K562 (cell line): ENCODE measurements around the gene ZNF488. TPM values are rescaled to one million over a fixed set of nuclear protein-coding genes. Genes with fewer than 3 reads are reported as not detected.

Experiments used
- CBX3 ChIP-seq, 2 experiments: IDR thresholded peaks; 1 replicate in 1 of 2; 2 replicates in 1 of 2; pipeline ENCODE4 v1.6.1; 2012; ENCODE audit warnings: inconsistent platforms in 2 of 2, low read length in 2 of 2, borderline replicate concordance in 1 of 2, control low read depth in 1 of 2
- HNRNPLL ChIP-seq: fragments of 200-400 bp; formaldehyde crosslinking; IDR thresholded peaks from 2 replicates; pipeline ENCODE4 v1.6.1; 2017; ENCODE audit warnings: low read length, low read depth, mild to moderate bottlenecking; ENCODE audit not compliant: poor library complexity, severe bottlenecking
- HSF4 ChIP-seq: fragments of 250-450 bp; sonication (Bioruptor Pico); IDR thresholded peaks from 2 replicates; pipeline ENCODE4 v2.1.2; 2022; ENCODE audit warnings: mild to moderate bottlenecking, moderate library complexity, borderline replicate concordance
- KLF16 ChIP-seq: IDR thresholded peaks from 2 replicates; pipeline ENCODE4 v1.6.1; 2016; ENCODE audit warnings: antibody characterized with exemption
- NCOA1 ChIP-seq: fragments of 450-650 bp; IDR thresholded peaks from 2 replicates; pipeline ENCODE4 v1.6.1; 2016; ENCODE audit warnings: low read depth
- NCOA2 ChIP-seq, 2 experiments: fragments of 450-650 bp; IDR thresholded peaks; 2 replicates each; pipeline ENCODE4 v1.6.1; 2018; ENCODE audit warnings: mild to moderate bottlenecking in 2 of 2, moderate library complexity in 1 of 2; ENCODE audit not compliant: partially characterized antibody in 2 of 2
- NCOA4 ChIP-seq: fragments of 450-650 bp; IDR thresholded peaks from 2 replicates; pipeline ENCODE4 v1.6.1; 2018; ENCODE audit warnings: mild to moderate bottlenecking; ENCODE audit not compliant: partially characterized antibody
- NELFE ChIP-seq: IDR thresholded peaks from 2 replicates; pipeline ENCODE4 v1.6.1; 2011; ENCODE audit warnings: mild to moderate bottlenecking; ENCODE audit not compliant: insufficient read depth, insufficient read length
- NR2F6 ChIP-seq: fragments of 450-650 bp; formaldehyde crosslinking; IDR thresholded peaks from 2 replicates; pipeline ENCODE4 v1.4.0; 2020; ENCODE audit warnings: mild to moderate bottlenecking
- POLR2A ChIP-seq: fragments of 450-650 bp; conservative IDR thresholded peaks from 2 replicates; pipeline ENCODE4 v1.6.1; 2016
- POLR3G ChIP-seq: IDR thresholded peaks from 2 replicates; pipeline ENCODE4 v1.6.1; 2011; ENCODE audit not compliant: insufficient read length, insufficient replicate concordance; ENCODE audit errors: extremely low read depth
- PTBP1 ChIP-seq: fragments of 200-400 bp; formaldehyde crosslinking; IDR thresholded peaks from 2 replicates; pipeline ENCODE4 v1.6.1; 2017; ENCODE audit warnings: low read depth, low read length
- RBM25 ChIP-seq: fragments of 200-400 bp; formaldehyde crosslinking; IDR thresholded peaks from 2 replicates; pipeline ENCODE4 v1.6.1; 2018; ENCODE audit warnings: low read length, low read depth, moderate library complexity; ENCODE audit not compliant: severe bottlenecking
- RNF2 ChIP-seq: sonication (generic); IDR thresholded peaks from 2 replicates; pipeline ENCODE4 v1.6.1; 2016
- SMARCE1 ChIP-seq: fragments of 450-650 bp; IDR thresholded peaks from 2 replicates; pipeline ENCODE4 v1.7.1; 2016; ENCODE audit warnings: mild to moderate bottlenecking
- STAT5B ChIP-seq: fragments of 250-450 bp; sonication (Bioruptor Pico); IDR thresholded peaks from 2 replicates; pipeline ENCODE4 v1.8.0; 2021; ENCODE audit warnings: mild to moderate bottlenecking, inconsistent platforms
- ZFP1 ChIP-seq: fragments of 450-650 bp; formaldehyde crosslinking; IDR thresholded peaks from 2 replicates; pipeline ENCODE4 v1.4.0; 2020; ENCODE audit warnings: mild to moderate bottlenecking, mixed read lengths
- ZNF133 ChIP-seq: fragments of 250-450 bp; sonication (Bioruptor Pico); IDR thresholded peaks from 2 replicates; pipeline ENCODE4 v1.4.0; 2020; ENCODE audit warnings: mild to moderate bottlenecking
- ZNF174 ChIP-seq: fragments of 250-450 bp; sonication (Bioruptor Pico); IDR thresholded peaks from 2 replicates; pipeline ENCODE4 v1.4.0; 2020; ENCODE audit warnings: mild to moderate bottlenecking
- ZNF311 ChIP-seq: fragments of 250-450 bp; sonication (Bioruptor Pico); IDR thresholded peaks from 2 replicates; pipeline ENCODE4 v1.4.0; 2020; ENCODE audit warnings: mild to moderate bottlenecking, moderate library complexity
- ZNF41 ChIP-seq: fragments of 250-450 bp; sonication (Bioruptor Pico); conservative IDR thresholded peaks from 2 replicates; pipeline ENCODE4 v1.4.0; 2020; ENCODE audit warnings: mild to moderate bottlenecking
- polyA plus RNA-seq, 8 experiments: library from polyadenylated mRNA; depleted of rRNA in 4 of 8; stranded (reverse) in 5 of 8; unstranded in 3 of 8; fragments of >200 nt; fragmentation: Nextera tagmentation in 2 of 8; fragmentation: Illumina TruSeq in 1 of 8; extraction: Ambion mirVana in 2 of 8; extraction: Trizol in 1 of 8; gene quantifications; 2 replicates each; pipeline versions ENCODE4 v1.2.1 to v1.2.3, GENCODE V29; 2011 to 2014; ENCODE audit warnings: inconsistent platforms in 1 of 8, missing spikeins in 1 of 8
- total RNA-seq, 7 experiments: library from RNA; depleted of rRNA in 6 of 7; stranded (reverse); fragments of >200 nt in 6 of 7; fragmentation: Illumina TruSeq in 2 of 7; extraction: Trizol in 2 of 7; gene quantifications; 2 replicates each; pipeline versions ENCODE4 v1.2.1 to v1.2.3, GENCODE V29; 2011 to 2021; ENCODE audit warnings: low replicate concordance in 1 of 7
- TF ChIP-seq, protein P1 (sequence below): fragments of 250-450 bp; sonication (Bioruptor Pico); IDR thresholded peaks from 2 replicates; pipeline ENCODE4 v1.6.1; 2021; ENCODE audit warnings: mild to moderate bottlenecking
- TF ChIP-seq, protein P2 (sequence below), 2 experiments: fragments of 450-650 bp; formaldehyde crosslinking in 1 of 2; IDR thresholded peaks; 2 replicates each; pipeline versions ENCODE4 v1.4.0 to v1.6.1; 2014 to 2020; ENCODE audit warnings: mild to moderate bottlenecking in 2 of 2, borderline replicate concordance in 1 of 2, low read depth in 1 of 2

Gene ZNF488
- total and polyA plus RNA-seq, 9 of the 15 experiments (the other 6 are each of a cell fraction or from before 2014, with no cell fraction given): 0.03 to 0.09 (median 0.05) TPM; not detected in 3

DNA sequence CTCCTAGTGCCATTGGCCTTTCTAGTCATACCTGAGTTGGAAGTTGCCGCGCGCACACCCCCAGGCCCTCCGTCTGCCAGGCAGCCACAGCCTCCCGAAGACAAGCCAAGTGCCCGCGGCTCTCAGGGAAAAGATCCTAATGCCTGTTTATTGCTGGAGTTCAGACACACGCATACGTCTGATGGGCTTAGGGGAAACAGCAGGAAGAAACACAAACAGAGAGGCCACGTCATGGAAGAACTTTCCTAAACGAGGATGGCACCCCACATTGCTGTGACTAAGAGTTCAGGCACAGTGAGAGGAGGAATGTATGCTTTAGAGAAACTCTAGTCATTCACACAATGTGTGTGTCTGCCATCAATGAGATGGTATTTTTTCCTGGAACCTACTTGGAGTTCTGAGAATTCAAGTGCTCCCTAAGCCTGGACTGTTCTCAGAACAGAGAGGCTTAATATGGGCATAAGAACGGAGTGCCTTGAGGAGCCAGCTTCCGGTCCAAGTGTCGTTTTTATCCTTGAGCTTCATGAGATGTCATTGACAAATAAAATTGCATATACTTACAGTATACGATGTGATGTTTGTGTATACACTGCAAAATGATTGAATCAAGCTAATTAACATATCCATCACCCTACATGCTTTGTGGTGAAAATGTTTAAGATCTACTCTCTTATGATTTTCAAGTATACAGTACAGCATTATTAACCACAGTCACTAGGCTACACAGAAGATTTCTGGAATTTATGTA, 47.5 kb downstream of the ZNF488 start (continued):
- TF ChIP-seq NELFE (no peak), SMARCE1 (no peak), NCOA1 (peak; percentile 51; the same call in 1 of the 2 replicates), ZNF41 (CRISPR knock-in tag) (no peak), HNRNPLL (no peak), ZNF133 (CRISPR knock-in tag) (no peak), STAT5B (CRISPR knock-in tag) (no peak), NCOA2 (IDR thresholded peaks at IDR 0.05; ENCODE audit: partially characterized antibody in 2 of 2) (no peak), NCOA4 (no peak), HSF4 (no peak), RNF2 (no peak), CBX3 (IDR thresholded peaks at IDR 0.05; ENCODE audit: borderline replicate concordance in 1 of 2, low read length in 2 of 2) (no peak), ZNF174 (CRISPR knock-in tag) (no peak), KLF16 (no peak), POLR3G (no peak), ZNF311 (CRISPR knock-in tag) (no peak), NR2F6 (no peak), POLR2A (peak; percentile 66), ZFP1 (CRISPR knock-in tag) (no peak), RBM25 (no peak), PTBP1 (no peak)
- TF ChIP-seq, protein P1, sequence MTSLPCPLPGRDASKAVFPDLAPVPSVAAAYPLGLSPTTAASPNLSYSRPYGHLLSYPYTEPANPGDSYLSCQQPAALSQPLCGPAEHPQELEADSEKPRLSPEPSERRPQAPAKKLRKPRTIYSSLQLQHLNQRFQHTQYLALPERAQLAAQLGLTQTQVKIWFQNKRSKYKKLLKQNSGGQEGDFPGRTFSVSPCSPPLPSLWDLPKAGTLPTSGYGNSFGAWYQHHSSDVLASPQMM (CRISPR knock-in tag): no peak
- TF ChIP-seq, protein P2, sequence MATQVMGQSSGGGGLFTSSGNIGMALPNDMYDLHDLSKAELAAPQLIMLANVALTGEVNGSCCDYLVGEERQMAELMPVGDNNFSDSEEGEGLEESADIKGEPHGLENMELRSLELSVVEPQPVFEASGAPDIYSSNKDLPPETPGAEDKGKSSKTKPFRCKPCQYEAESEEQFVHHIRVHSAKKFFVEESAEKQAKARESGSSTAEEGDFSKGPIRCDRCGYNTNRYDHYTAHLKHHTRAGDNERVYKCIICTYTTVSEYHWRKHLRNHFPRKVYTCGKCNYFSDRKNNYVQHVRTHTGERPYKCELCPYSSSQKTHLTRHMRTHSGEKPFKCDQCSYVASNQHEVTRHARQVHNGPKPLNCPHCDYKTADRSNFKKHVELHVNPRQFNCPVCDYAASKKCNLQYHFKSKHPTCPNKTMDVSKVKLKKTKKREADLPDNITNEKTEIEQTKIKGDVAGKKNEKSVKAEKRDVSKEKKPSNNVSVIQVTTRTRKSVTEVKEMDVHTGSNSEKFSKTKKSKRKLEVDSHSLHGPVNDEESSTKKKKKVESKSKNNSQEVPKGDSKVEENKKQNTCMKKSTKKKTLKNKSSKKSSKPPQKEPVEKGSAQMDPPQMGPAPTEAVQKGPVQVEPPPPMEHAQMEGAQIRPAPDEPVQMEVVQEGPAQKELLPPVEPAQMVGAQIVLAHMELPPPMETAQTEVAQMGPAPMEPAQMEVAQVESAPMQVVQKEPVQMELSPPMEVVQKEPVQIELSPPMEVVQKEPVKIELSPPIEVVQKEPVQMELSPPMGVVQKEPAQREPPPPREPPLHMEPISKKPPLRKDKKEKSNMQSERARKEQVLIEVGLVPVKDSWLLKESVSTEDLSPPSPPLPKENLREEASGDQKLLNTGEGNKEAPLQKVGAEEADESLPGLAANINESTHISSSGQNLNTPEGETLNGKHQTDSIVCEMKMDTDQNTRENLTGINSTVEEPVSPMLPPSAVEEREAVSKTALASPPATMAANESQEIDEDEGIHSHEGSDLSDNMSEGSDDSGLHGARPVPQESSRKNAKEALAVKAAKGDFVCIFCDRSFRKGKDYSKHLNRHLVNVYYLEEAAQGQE (IDR thresholded peaks at IDR 0.05; ENCODE audit: borderline replicate concordance): no peak
- TF ChIP-seq, protein P2 (CRISPR knock-in tag; IDR thresholded peaks at IDR 0.05; ENCODE audit: low read depth): no peak
